ENCODE results near the gene USP7. TPM values are rescaled to one million over a fixed set of nuclear protein-coding genes. Genes with fewer than 3 reads are reported as not detected.

USP7 gene
- total RNA-seq, 1 experiment from 2014 or later: 125 TPM

- H3K36me3 ChIP-seq (ENCODE audit: control insufficient read depth, insufficient read depth, low read length): no peaks in the 10 kb centered on the region
- BruUV-seq (replicated peaks): no TSS peak
- ATAC-seq (no peak), DNase-seq (ENCODE audit: low read depth, low spot score) (no peak)
- H3K4me3 ChIP-seq (ENCODE audit: low read depth in 2 of 2, low read length in 2 of 2): no peak overlapping the region
- in situ Hi-C loops (cut with HindIII; ENCODE audit: low pct_unique_long_range_greater_than_20kb, low sequenced_read_pairs): no loop called here
- POLR2A ChIA-PET: no interaction called here
- H3K4me1 ChIP-seq (ENCODE audit: control insufficient read depth, insufficient read depth, low read length): no peaks in the 10 kb centered on the region
- no peak overlapping the region for H3K27ac ChIP-seq (ENCODE audit: low read length)
- intact Hi-C loops (cut with micrococcal nuclease; ENCODE audit: unreplicated experiment): no loop called here
- no peaks in the 10 kb centered on the region for H3K27me3 ChIP-seq (ENCODE audit: control insufficient read depth, insufficient read depth, low read length)
- CTCF ChIA-PET: no interaction called here
- no peak for TF ChIP-seq POLR2AphosphoS5 (IDR thresholded peaks at IDR 0.05; ENCODE audit: low read depth, low read length)
- TF ChIP-seq REST (IDR thresholded peaks at IDR 0.05; ENCODE audit: insufficient read depth in 1 of 2, low read depth in 2 of 2, low read length in 1 of 2): no peak
- no peak for TF ChIP-seq SIN3A (IDR thresholded peaks at IDR 0.05; ENCODE audit: borderline replicate concordance, insufficient read depth, low read depth, low read length)
- no peak for TF ChIP-seq CTCF (IDR thresholded peaks at IDR 0.05)
- no peak for TF ChIP-seq TCF7L2 (IDR thresholded peaks at IDR 0.05; ENCODE audit: low read depth, low read length)
- no peaks in the 10 kb centered on the region for H3K9me3 ChIP-seq (ENCODE audit: control insufficient read depth, insufficient read depth, low read depth, low read length)
Measured at GRCh38 chr16:8990445-8990844, 26.7 kb upstream of the USP7 start.

- ChIA-PET POLR2A (interaction anchor here (0.6 kb wide), 1 partner anchor 19 kb away, joined by 6 read pairs; no protein-coding TSS in a partner anchor), CTCF (interaction anchor here (0.7 to 1.1 kb wide), 2 partner anchors 20 to 87 kb away, joined by 3 to 4 read pairs; no protein-coding TSS in a partner anchor)
- intact Hi-C loops (cut with micrococcal nuclease; ENCODE audit: unreplicated experiment) (no loop called here), in situ Hi-C loops (cut with HindIII; ENCODE audit: low pct_unique_long_range_greater_than_20kb, low sequenced_read_pairs) (no loop called here)
- H3K4me3 ChIP-seq (ENCODE audit: low read depth in 2 of 2, low read length in 2 of 2): no peak overlapping the region
- no peaks in the 10 kb centered on the region for H3K36me3 ChIP-seq (ENCODE audit: control insufficient read depth, insufficient read depth, low read length)
- H3K27ac ChIP-seq (ENCODE audit: low read length): no peak overlapping the region
- H3K9me3 ChIP-seq (ENCODE audit: control insufficient read depth, insufficient read depth, low read depth, low read length): no peaks in the 10 kb centered on the region
- DNase-seq (ENCODE audit: low read depth, low spot score): no peak
- H3K4me1 ChIP-seq (ENCODE audit: control insufficient read depth, insufficient read depth, low read length): no peaks in the 10 kb centered on the region
- H3K27me3 ChIP-seq (ENCODE audit: control insufficient read depth, insufficient read depth, low read length): no peaks in the 10 kb centered on the region
- no peak for ATAC-seq
- no TSS peak for BruUV-seq (replicated peaks)
- TF ChIP-seq POLR2AphosphoS5 (IDR thresholded peaks at IDR 0.05; ENCODE audit: low read depth, low read length) (no peak), SIN3A (IDR thresholded peaks at IDR 0.05; ENCODE audit: borderline replicate concordance, insufficient read depth, low read depth, low read length) (no peak), CTCF (IDR thresholded peaks at IDR 0.05) (no peak), REST (IDR thresholded peaks at IDR 0.05; ENCODE audit: insufficient read depth in 1 of 2, low read depth in 2 of 2, low read length in 1 of 2) (no peak)
Measured at GRCh38 chr16:8989099-8989878, 25.6 kb upstream of the USP7 start.

Data from Panc1 (cell line).